Stromal cell of bone marrow (primary cell): Measurements from ENCODE around the gene COL23A1.
"Not testable (repeated sequence)": the region's sequence is repeated elsewhere in the genome, so short reads cannot be mapped to it uniquely, and the experiment has no call there.

Experiments
- DNase-seq: peaks from one replicate; pipeline ENCODE4 v3.0.0-alpha.2; 2012; ENCODE audit warnings: low read depth

Gene COL23A1

GRCh38 chr5:178259623-178260536, 330.3 kb downstream of the COL23A1 start:
- DNase-seq, result no peak

DNA sequence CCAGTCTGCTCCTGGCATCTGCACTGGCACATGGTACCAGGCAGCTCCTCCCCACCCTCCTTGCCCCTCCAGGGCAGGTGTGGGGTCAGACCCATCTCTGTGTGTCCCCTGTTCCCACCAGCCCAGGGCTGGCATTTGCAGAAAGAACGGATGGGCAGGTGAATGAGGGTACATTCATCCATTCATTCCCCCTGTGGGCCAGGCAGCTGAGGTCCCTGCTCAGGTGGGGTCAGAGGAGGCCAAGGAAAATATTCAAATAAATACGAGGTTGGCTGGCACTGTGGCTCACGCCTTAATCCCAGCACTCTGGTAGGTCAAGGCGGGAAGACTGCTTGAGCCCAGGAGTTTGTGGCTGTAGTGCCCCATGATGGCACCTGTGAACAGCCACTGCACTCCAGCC, 332.5 kb downstream of the COL23A1 start:
- no peak for DNase-seq

DNA sequence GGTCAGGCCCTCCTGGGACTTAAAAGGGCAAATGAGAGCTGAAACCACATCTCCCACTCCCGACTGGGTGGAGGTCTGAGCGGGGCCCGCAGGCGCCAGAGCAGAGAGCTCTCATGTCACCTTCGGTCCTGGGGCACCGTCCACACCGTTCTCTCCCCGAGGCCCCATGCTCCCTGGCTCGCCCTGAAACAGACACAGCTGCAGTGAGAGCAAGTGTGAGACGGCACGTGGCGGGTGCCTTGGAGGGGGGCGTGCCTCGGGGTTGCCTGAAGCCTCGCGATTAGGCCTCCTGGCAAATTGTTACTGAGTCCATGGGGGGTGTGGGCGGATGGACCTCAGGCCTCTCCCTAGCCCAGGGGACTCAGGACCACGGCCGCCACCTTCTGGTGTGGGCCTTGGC, 333.4 kb downstream of the COL23A1 start:
- no peak for DNase-seq

DNA sequence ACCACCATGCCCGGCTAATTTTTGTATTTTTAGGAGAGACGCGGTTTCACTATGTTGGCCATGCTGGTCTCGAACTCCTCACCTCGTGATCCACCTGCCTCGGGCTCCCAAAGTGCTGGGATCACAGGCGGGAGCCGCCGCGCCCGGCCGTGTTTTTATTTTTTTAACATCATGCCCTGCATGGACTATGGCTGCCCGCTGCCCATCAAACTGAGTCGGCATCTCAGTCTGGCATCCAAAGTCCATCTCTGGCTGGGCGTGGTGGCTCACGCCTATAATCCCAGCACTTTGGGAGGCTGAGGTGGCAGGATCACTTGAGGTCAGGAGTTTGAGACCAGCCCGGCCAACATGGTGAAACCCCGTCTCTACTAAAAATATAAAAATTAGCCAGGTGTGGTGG, 336.6 kb downstream of the COL23A1 start:
- DNase-seq, result not testable (repeated sequence)

- no peak for DNase-seq
These were observed 337.9 kb downstream of the COL23A1 start for GRCh38 chr5:178252258-178252657.

DNA sequence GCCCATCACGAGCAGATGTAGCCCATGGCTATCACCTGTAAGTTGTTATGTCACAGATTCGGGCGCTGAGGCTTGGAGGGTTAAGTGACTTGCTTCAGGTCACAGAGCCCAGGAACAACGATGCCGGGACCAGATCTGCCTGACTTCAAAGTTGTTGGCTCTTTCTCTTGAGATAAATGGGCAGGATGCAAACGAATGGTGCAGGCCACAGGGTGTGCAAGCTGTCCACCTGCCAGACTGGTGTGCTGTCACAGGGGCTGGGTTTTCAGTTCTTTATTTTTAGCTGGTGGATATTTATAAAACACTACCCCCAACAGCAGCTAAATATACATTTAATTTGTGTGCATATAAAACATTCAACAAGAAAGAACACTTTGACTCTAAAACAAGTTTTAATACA, 339.9 kb downstream of the COL23A1 start:
- no peak for DNase-seq

GRCh38 chr5:178249191-178249989, 340.8 kb downstream of the COL23A1 start:
- peak; percentile 79 for DNase-seq

- DNase-seq, result no peak
These were observed 341.4 kb downstream of the COL23A1 start for GRCh38 chr5:178248750-178249149.

DNA sequence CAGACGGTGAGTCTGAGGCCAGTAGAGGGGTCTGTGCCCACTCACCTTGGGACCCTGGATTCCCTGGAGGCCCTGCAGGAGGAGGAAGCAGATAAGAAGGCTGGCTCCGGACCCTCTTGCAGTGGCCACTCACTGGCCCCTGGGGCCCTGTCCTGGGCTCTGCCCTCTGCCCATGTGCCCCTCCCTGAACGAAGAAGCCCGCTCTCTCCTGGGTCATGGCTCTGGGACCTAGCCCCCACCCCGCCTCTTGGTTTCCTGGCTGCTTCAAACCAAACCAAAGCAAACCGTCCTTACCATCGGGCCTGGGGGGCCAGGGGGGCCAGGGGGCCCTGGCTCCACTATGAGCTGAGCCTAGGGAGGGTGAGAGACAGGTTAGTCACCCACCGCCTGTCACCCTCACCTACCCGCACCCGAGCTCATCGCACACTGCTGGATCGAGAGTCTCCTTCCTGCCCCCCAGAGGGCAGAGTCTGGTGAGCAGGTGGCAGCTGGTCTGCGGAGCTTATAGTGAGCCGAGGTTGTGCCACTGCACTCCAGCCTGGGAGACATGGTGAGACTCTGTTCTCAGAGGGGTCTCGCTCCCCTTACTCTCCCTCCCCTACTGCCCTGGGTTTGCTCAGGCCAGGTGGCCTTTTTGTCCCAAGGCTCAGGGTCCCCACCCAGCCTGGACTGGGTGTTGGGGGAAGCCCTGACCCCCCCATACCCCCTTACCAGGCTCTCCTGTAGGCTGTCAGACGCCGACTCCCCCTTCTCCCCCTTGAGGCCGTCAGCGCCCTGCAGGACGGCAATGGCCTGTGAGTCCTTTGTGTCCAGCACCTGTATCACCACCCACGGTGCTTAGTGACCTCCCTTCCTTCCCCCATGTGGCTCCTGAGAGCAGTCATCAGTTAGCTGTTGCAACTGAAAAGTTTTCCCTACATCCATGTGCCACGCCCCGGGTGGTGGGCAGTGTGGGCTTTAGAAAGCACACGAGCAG, 342.4 kb downstream of the COL23A1 start:
- no peak for DNase-seq

DNA sequence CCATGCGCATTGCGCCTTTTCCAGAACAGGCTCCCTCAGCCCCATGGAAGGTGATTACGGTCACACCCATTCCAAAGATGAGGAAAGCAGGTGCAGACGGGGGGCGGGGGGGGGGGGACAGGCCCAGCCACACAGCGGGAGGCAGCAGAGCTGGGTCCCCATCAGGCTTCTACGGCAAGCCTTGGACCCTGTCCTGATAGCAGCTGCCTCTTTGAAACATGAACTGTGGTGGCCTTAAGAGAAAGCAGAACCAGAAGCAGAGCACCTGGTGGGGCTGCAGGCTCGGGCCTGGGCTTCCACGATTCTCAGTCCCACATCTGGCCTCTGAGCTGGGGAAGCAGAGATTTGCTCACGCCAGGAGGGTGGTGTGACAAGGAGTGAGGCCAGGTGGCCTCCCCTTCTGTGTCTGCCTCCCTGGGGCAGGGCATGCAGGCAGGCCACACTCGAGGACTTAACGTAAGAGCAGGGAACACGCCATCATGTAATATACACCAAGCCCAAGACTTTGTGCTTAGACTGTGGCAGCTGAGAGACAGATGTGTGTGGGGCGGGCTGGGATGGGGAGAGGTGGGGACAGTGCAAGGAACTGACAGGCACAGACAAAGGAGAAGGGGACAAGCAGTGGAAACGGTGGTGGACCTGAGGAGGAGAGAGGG, 343.4 kb downstream of the COL23A1 start:
- DNase-seq, result no peak

DNA sequence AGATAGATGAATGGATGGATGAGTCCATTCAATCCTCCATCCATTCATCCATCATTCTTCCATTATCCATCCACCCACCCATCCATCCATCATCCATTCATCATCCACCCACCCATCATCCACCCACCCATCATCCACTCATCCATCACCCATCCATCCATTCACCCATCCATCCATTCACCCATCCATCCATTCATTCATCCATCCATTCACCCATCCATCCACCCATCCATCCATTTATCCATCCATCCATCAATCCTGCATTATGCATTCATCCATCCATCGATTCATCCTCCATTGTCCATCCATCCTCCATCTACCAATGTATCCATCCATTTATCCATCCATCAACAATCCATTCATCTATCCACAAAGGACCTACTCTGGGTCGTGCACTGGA, 344.8 kb downstream of the COL23A1 start:
- no peak for DNase-seq

DNA sequence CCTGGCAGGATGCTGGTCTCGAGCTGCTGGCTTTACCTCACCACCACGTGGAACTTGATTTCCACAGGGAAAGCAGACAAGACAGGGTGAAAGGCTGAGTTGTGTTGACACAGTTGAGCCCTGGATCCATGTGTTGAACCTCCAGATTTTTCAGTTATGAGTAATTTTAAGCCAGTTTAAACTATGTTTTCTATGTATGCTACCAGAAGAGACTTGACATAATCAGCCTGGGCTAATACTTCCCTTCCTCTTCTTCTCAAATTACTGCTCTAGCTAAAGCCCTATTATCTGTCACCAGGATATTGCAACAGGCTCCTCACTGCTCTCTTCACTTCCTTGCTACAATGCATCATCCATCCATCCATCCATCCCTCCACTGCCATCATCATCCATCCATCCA, 345.6 kb downstream of the COL23A1 start:
- DNase-seq, result no peak

- DNase-seq, result no peak
These were observed 347.8 kb downstream of the COL23A1 start for GRCh38 chr5:178242416-178242815.

DNA sequence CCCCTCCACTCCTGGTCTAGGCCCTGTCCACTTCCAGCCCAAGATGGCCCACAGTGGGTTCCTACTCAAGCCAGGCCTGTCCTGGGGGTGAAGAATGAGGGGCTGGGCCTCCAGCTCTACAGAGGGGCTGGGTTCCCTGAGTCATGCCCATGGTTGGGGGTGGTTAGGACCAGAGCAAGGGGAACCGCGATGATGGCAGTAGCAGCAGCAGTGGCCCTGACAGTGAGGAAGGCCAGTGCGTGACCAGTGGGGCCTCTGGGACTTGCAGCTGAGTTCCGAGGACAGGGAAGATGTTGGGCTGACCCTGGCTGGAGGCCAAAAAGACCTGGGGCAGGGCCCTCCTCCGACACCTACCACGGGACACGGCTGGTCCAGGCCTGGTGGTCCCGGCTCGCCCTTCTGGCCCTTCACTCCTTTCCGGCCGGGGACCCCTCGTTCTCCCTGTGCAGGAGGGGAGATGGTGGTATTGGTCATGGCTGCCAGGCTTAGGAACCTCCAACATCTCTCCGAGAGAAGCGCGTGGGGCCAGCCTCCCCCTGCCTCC, 348.4 kb downstream of the COL23A1 start:
- no peak for DNase-seq

DNA sequence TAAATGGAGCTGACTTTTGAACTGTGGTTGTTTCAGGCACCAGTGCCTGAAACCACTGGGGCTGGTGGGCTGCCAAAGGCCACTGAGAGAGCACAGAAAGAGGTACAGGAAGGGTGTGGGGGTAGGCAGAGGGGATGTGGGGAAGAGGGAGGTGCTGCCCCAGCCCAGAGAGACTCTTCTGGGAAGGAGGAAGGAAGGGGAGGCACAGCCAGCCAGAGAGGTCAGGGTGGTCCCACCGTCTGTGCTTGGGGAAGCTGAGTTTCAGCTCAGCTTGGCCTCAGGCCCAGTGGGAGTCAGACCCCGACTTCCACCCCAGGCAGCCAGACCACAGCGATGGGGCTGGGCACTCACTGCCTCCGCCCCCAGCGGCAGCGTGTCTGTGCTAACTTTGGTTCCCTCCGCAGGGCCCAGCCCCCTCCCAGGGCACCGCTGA, 348.9 kb downstream of the COL23A1 start:
- no peak for DNase-seq

DNA sequence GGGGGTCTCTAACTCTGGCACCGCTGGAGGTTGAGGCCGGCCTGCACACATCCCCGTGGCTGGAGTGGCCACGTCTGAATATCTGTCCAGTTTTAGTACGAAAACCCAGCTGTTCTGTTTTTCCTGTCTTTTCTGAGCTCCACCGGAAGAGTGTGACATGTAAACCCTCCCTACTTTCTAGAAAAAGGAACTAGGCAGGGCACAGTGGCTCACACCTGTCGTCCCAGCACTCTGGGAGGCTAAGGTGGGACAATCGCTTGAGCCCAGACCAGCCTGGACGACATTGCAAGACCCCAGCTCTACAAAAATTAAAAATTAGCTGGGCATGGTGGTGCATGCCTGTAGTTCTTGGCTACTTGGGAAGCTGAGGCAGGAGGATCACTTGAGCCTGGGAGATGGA, 349.4 kb downstream of the COL23A1 start:
- no peak for DNase-seq

DNA sequence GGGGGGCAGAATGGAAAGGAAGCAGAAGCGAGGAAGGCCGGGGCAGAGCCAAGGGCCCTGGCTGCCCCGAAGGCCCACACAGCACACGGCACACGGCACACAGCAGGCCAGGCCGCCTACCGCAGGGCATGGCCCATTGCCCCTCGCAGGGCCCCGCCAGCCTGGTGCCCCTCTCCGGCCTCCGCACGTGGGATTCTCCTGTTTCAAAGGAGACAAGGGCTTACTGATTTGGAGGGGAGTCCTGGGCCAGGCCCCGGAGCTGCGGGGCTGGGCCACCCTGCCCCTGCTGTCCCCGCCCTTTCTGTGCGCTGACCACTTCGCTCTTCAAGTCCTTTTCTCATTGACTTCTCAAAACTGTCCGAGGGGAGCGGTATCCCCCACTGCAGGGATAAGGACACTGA, 349.9 kb downstream of the COL23A1 start:
- DNase-seq, result no peak

DNA sequence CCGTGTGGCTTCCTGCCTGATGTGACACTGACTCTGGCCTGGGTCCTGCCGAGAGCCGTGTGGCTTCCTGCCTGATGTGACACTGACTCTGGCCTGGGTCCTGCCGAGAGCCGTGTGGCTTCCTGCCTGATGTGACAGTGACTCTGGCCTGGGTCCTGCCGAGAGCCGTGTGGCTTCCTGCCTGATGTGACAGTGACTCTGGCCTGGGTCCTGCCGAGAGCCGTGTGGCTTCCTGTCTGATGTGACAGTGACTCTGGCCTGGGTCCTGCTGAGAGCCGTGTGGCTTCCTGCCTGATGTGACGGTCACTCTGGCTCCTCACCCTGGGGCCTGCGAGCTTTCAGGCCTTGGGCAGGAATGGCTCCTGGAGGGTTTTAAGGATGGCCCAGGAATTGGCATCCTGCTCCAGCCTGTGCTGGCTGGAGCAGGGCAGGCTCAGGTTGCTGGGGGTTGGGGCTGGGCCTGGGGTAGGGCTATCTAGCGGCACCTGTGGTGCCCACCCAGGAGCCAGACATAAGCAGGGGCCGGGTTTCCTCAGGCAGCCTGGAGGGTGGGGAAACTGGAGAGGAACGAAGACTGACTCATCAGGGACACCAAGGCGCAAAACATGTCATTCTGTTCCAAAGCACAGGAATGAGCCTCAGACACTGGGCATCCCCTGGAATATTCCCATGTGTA, 350.4 kb downstream of the COL23A1 start:
- not testable (repeated sequence) for DNase-seq

DNA sequence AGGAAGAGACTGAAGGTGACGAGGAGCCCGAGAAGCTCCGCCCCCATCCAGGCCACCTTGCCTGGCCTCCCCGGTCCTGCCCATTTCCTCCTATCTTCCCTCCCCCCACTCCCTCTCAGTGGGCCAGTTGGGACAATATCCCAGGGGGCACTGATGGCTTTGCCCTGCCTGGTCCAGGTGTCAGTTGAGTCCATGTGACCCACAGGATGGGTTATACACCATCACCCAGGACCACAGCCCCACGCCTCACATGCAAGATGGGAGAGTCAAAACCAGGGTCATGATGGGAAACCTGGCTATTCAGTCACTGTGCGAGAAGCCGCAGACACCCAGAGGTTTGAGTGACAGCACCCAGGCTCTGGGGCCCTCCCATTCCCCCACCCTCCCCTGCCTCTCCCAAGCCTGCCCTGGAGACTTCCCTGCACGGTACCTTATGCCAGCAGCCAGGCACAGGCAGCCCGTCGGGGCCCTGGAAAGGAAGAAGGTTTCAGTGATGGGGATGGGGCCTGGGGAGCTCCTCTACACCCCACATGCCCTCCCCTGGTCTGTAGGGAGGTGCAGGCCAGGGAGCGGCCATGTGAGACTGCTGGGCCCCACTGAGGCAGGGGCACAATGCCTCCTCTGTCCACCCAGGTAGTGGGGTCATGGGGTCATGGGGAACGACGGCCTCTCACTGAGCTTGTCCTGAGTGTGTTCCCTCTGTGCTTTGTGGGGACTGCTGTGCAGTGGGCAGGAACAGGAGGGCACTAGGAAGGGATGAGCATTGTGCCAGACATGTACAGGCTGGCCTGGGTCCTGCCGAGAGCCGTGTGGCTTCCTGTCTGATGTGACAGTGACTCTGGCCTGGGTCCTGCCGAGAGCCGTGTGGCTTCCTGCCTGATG, 351.2 kb downstream of the COL23A1 start:
- DNase-seq, result no peak

DNA sequence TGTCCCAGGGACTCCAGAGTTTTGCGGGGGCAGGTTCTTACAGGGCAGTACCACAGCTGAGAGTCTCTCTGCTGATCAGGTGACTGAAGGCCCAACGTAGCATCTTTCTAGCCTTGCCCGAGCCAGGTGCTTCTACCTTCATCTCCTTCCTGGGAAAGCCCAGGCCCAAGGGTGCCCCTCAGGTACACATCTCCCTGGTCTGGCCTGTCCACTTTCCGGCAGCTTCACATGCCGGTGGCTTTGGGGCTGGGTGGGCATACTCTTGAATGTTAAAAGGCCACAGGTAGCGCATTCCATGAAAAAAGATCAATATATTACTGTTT, 351.9 kb downstream of the COL23A1 start:
- no peak for DNase-seq
